ENCODE results near the gene MED17. TPM values are rescaled to one million over a fixed set of nuclear protein-coding genes. Genes with fewer than 3 reads are reported as not detected.

Gene MED17
- total and polyA plus RNA-seq, 10 of the 15 experiments (the other 5 are each of a cell fraction or from before 2014, with no cell fraction given) = 7.3 to 38.7 (median 28.3) TPM

- ATAC-seq = no peak
- H3K27ac ChIP-seq (ENCODE audit: control insufficient read depth, insufficient read depth) = no peak overlapping the region
- H3K4me1 ChIP-seq (ENCODE audit: control insufficient read depth, insufficient read depth, low read length) = no peaks in the 10 kb centered on the region
- H3K9ac ChIP-seq (ENCODE audit: control insufficient read depth, insufficient read depth, low read length) = no peak overlapping the region
- TF ChIP-seq REST (IDR thresholded peaks at IDR 0.05; ENCODE audit: low read depth, low read length) (no peak), GATAD2B (conservative IDR thresholded peaks at IDR 0.05; ENCODE audit: low read depth) (no peak), BRCA1 (IDR thresholded peaks at IDR 0.05; ENCODE audit: low read depth, low read length) (no peak), ESRRA (IDR thresholded peaks at IDR 0.05; ENCODE audit: low read length) (no peak), MYB (IDR thresholded peaks at IDR 0.05; ENCODE audit: borderline replicate concordance, low read depth, low read length) (no peak), MAX (IDR thresholded peaks at IDR 0.05; ENCODE audit: low read depth, low read length) (no peak), WRNIP1 (IDR thresholded peaks at IDR 0.05; ENCODE audit: borderline replicate concordance, low read depth, low read length) (no peak), ATF7 (IDR thresholded peaks at IDR 0.05; ENCODE audit: low read depth) (no peak), JUNB (IDR thresholded peaks at IDR 0.05) (no peak), FOXM1 (IDR thresholded peaks at IDR 0.05; ENCODE audit: low read depth, low read length) (no peak), EZH2 (IDR thresholded peaks at IDR 0.05; ENCODE audit: borderline replicate concordance, control insufficient read depth, low read depth, low read length) (no peak), ZBTB40 (IDR thresholded peaks at IDR 0.05; ENCODE audit: borderline replicate concordance) (no peak), YBX1 (IDR thresholded peaks at IDR 0.05) (no peak), RFX5 (IDR thresholded peaks at IDR 0.05; ENCODE audit: low read depth, low read length) (no peak)
- H2AFZ ChIP-seq (ENCODE audit: control insufficient read depth, low read depth, low read length) = no peak overlapping the region
- ChIA-PET CTCF (no interaction called here), SMC1A (ENCODE audit: uncharacterized antibody, unreplicated experiment) (no interaction called here), RAD21 (ENCODE audit: unreplicated experiment) (no interaction called here), POLR2A (interaction anchor here (0.5 kb wide), 1 partner anchor 22 kb away, joined by 3 read pairs; no protein-coding TSS in a partner anchor)
- no peaks in the 10 kb centered on the region for H3K27me3 ChIP-seq (replicated peaks in 1 of 2; ENCODE audit: control insufficient read depth in 2 of 2, insufficient read depth in 2 of 2, low read length in 1 of 2)
- no peaks in the 10 kb centered on the region for H4K20me1 ChIP-seq (ENCODE audit: control insufficient read depth, insufficient read depth)
- intact Hi-C loops (cut with micrococcal nuclease; ENCODE audit: unreplicated experiment) = no loop called here
- no peak overlapping the region for H3K4me2 ChIP-seq (ENCODE audit: control insufficient read depth, insufficient read depth)
- no peak overlapping the region for H3K4me3 ChIP-seq
- in situ Hi-C loops (cut with MboI) = no loop called here
- no peak for FAIRE-seq
- no peak for DNase-seq (ENCODE audit: low read depth, low spot score)
- BruUV-seq (replicated peaks) = no TSS peak
- 68% methylated on average over 10 of the region's 10 CpGs for WGBS (ENCODE audit: insufficient coverage, insufficient replicate concordance, low lambda C conversion rate, missing lambda C conversion rate)
- no peaks in the 10 kb centered on the region for H3K36me3 ChIP-seq (ENCODE audit: control insufficient read depth in 2 of 2, insufficient read depth in 2 of 2, low read length in 1 of 2)
- peaks cover 3% of the 10 kb centered on the region; the same call in 2 of the 3 replicates for H3K9me3 ChIP-seq (replicated peaks; ENCODE audit: control insufficient read depth, insufficient read depth, low read length)
- H3K79me2 ChIP-seq (ENCODE audit: control insufficient read depth, insufficient read depth, low read length) = no peaks in the 10 kb centered on the region
These were observed 10.4 kb upstream of the MED17 start for GRCh38 chr11:93773601-93774200.

Measured in GM12878 (cell line).